WTC11 (cell line): ENCODE results near the gene ALDOC. TPM values are rescaled to one million over a fixed set of nuclear protein-coding genes. Genes with fewer than 3 reads are reported as not detected.

Experiments used
- ATAC-seq: fragments of 200-7000 bp; cut with Tn5 transposase; 2 replicates; pipeline ENCODE4 v1.10.0; 2021; ENCODE audit warnings: mild to moderate bottlenecking, moderate library complexity
- CTCF ChIA-PET: fragments of 300-600 bp; sonication (Branson Sonifier 250); formaldehyde crosslinking; loops from one replicate; lab custom pipeline; 2021; ENCODE audit warnings: antibody characterized with exemption; lab: Charles Lee
- POLR2A ChIA-PET: fragments of 350-600 bp; sonication (Branson Sonifier 250); formaldehyde crosslinking; loops from one replicate; lab custom pipeline; 2021; ENCODE audit warnings: antibody characterized with exemption; lab: Charles Lee
- DNase-seq: peaks from one replicate; pipeline ENCODE4 v3.0.0; 2021; ENCODE audit warnings: low spot score
- H3K27ac Mint-ChIP-seq: 2 replicates; pipeline ENCODE4 v1.8.0; 2021; ENCODE audit warnings: mixed read lengths
- H3K27me3 Mint-ChIP-seq: 2 replicates; pipeline ENCODE4 v1.8.0; 2021; ENCODE audit warnings: low read depth, mild to moderate bottlenecking, moderate library complexity, mixed read lengths
- H3K36me3 Mint-ChIP-seq: 2 replicates; pipeline ENCODE4 v1.8.0; 2021; ENCODE audit warnings: mixed read lengths
- H3K4me1 Mint-ChIP-seq: 2 replicates; pipeline ENCODE4 v1.8.0; 2022; ENCODE audit warnings: mixed read lengths
- H3K4me3 Mint-ChIP-seq: 2 replicates; pipeline ENCODE4 v1.8.0; 2021; ENCODE audit warnings: mild to moderate bottlenecking, moderate library complexity, mixed read lengths
- H3K9me3 Mint-ChIP-seq: 2 replicates; pipeline ENCODE4 v1.8.0; 2021; ENCODE audit warnings: mixed read lengths
- EMX1 ChIP-seq: fragments of 250-450 bp; sonication (Bioruptor Pico); IDR thresholded peaks from 2 replicates; pipeline ENCODE4 v1.8.0; 2021; ENCODE audit warnings: mild to moderate bottlenecking
- ETV6 ChIP-seq: sonication (generic); formaldehyde crosslinking; IDR thresholded peaks from 2 replicates; pipeline ENCODE4 v1.8.1; 2022; ENCODE audit warnings: mild to moderate bottlenecking, missing genetic modification reagents
- FOXP1 ChIP-seq: sonication (generic); formaldehyde crosslinking; IDR thresholded peaks from 2 replicates; pipeline ENCODE4 v1.8.0; 2022; ENCODE audit warnings: missing genetic modification reagents, mild to moderate bottlenecking, moderate library complexity, borderline replicate concordance
- GRHL2 ChIP-seq: fragments of 250-450 bp; sonication (Bioruptor Pico); IDR thresholded peaks from 2 replicates; pipeline ENCODE4 v1.8.0; 2022; ENCODE audit warnings: mild to moderate bottlenecking, moderate library complexity; ENCODE audit not compliant: insufficient replicate concordance, severe bottlenecking
- IRF2 ChIP-seq: sonication (generic); formaldehyde crosslinking; IDR thresholded peaks from 2 replicates; pipeline ENCODE4 v1.8.0; 2022; ENCODE audit warnings: low read depth, missing genetic modification reagents, borderline replicate concordance
- JUN ChIP-seq: sonication (generic); formaldehyde crosslinking; IDR thresholded peaks from 2 replicates; pipeline ENCODE4 v1.8.0; 2023; ENCODE audit warnings: mild to moderate bottlenecking, missing genetic modification reagents
- MYBL2 ChIP-seq: sonication (generic); formaldehyde crosslinking; IDR thresholded peaks from 2 replicates; pipeline ENCODE4 v1.8.1; 2023; ENCODE audit warnings: mild to moderate bottlenecking, moderate library complexity, missing genetic modification reagents
- NFYB ChIP-seq: sonication (generic); formaldehyde crosslinking; conservative IDR thresholded peaks from 2 replicates; pipeline ENCODE4 v1.8.0; 2022; ENCODE audit warnings: low read depth, missing genetic modification reagents
- NR3C1 ChIP-seq: sonication (generic); formaldehyde crosslinking; conservative IDR thresholded peaks from 2 replicates; pipeline ENCODE4 v1.8.1; 2023; ENCODE audit warnings: low read depth, mild to moderate bottlenecking, missing genetic modification reagents
- RORB ChIP-seq: fragments of 250-450 bp; sonication (Bioruptor Pico); IDR thresholded peaks from 2 replicates; pipeline ENCODE4 v1.9.0; 2021; ENCODE audit warnings: mild to moderate bottlenecking
- TEAD1 ChIP-seq: sonication (generic); formaldehyde crosslinking; IDR thresholded peaks from 2 replicates; pipeline ENCODE4 v1.8.0; 2022; ENCODE audit warnings: mild to moderate bottlenecking, missing genetic modification reagents
- TEAD4 ChIP-seq: sonication (generic); formaldehyde crosslinking; IDR thresholded peaks from 2 replicates; pipeline ENCODE4 v1.8.0; 2022; ENCODE audit warnings: mild to moderate bottlenecking, missing genetic modification reagents
- ZBTB21 ChIP-seq: sonication (generic); formaldehyde crosslinking; IDR thresholded peaks from 2 replicates; pipeline ENCODE4 v1.8.1; 2023; ENCODE audit warnings: mild to moderate bottlenecking, missing genetic modification reagents, borderline replicate concordance
- ZNF396 ChIP-seq: fragments of 250-450 bp; sonication (Bioruptor Pico); IDR thresholded peaks from 2 replicates; pipeline ENCODE4 v1.8.0; 2021; ENCODE audit warnings: mild to moderate bottlenecking, moderate library complexity, borderline replicate concordance
- total RNA-seq: library from RNA; stranded (reverse); gene quantifications from 3 replicates; pipeline ENCODE4 v1.2.3, GENCODE V29; 2021
- TF ChIP-seq, protein P1 (sequence below): sonication (generic); formaldehyde crosslinking; IDR thresholded peaks from 2 replicates; pipeline ENCODE4 v1.8.1; 2023; ENCODE audit warnings: mild to moderate bottlenecking, missing genetic modification reagents
- TF ChIP-seq, protein P2 (sequence below): sonication (generic); formaldehyde crosslinking; IDR thresholded peaks from 2 replicates; pipeline ENCODE4 v1.8.1; 2022; ENCODE audit warnings: missing genetic modification reagents, borderline replicate concordance
- TF ChIP-seq, protein P3 (sequence below): fragments of 250-450 bp; sonication (Bioruptor Pico); IDR thresholded peaks from 2 replicates; pipeline ENCODE4 v2.1.2; 2022; ENCODE audit warnings: mild to moderate bottlenecking, moderate library complexity
- TF ChIP-seq, protein P4 (sequence below): sonication (generic); formaldehyde crosslinking; IDR thresholded peaks from 2 replicates; pipeline ENCODE4 v1.8.0; 2022; ENCODE audit warnings: mild to moderate bottlenecking, missing genetic modification reagents
- TF ChIP-seq, protein P5 (sequence below): sonication (generic); formaldehyde crosslinking; IDR thresholded peaks from 2 replicates; pipeline ENCODE4 v1.8.1; 2022; ENCODE audit warnings: mild to moderate bottlenecking, moderate library complexity, missing genetic modification reagents
- TF ChIP-seq, protein P6 (sequence below): fragments of 250-450 bp; sonication (Bioruptor Pico); IDR thresholded peaks from 2 replicates; pipeline ENCODE4 v1.9.0; 2021; ENCODE audit warnings: mild to moderate bottlenecking, borderline replicate concordance

The ALDOC gene
- total RNA-seq, 1 experiment from 2014 or later = 73.5 TPM

DNA sequence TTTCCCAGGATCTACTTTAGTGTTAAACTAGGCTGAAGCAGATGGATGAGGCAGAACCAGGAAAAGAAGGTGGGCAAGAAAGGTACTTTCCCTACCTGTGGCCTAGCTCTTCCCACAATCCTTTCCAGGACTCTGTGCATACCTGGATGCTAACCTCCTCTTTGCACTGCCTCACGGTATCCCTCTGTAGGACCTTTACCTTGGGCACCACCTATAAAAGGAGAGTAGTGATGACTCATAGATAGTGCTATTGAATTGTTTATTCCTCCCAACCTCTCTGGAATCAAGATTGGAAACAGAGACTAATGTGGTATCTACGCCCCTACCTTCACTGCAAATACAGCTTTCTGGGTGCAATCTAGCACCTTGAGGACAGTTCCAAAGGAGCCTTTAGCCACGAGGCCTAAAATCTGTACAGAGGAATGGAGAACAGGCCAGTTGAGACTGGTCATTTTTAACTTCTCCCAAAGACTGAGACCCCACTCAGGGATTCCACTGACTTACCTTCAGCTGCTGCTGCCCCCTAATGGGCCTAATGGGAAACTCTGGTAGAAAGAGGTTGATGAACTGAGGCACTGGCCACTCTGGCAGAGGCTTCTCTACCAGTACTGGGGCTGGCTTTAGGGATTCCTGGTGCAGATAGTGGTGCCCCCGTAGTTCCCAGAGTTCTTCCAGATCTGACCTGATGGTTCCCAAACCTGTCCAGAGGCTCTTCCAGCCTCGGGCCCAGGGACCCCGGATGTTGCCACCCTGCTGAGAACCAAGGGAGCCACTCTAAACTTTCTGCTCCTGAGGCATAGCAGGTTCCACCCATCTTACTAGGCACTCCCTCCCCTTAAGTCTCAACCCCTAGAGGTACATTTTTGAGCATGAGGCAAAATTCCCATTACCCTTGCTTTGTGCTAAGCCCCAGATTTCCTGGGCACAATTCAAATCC is 36.5 kb upstream of the ALDOC start:
- ChIA-PET CTCF (interaction anchor here (0.5 to 1.8 kb wide), 10 partner anchors 12 to 197 kb away, joined by 3 to 12 read pairs (median 3); partner anchors contain the start of genes BLTP2 and PIGS), POLR2A (interaction anchor here (1.0 kb wide), 1 partner anchor 98 kb away, joined by 3 read pairs; no protein-coding TSS in a partner anchor)
- no peak for TF ChIP-seq EMX1 (CRISPR knock-in tag)
- TF ChIP-seq, protein P1, sequence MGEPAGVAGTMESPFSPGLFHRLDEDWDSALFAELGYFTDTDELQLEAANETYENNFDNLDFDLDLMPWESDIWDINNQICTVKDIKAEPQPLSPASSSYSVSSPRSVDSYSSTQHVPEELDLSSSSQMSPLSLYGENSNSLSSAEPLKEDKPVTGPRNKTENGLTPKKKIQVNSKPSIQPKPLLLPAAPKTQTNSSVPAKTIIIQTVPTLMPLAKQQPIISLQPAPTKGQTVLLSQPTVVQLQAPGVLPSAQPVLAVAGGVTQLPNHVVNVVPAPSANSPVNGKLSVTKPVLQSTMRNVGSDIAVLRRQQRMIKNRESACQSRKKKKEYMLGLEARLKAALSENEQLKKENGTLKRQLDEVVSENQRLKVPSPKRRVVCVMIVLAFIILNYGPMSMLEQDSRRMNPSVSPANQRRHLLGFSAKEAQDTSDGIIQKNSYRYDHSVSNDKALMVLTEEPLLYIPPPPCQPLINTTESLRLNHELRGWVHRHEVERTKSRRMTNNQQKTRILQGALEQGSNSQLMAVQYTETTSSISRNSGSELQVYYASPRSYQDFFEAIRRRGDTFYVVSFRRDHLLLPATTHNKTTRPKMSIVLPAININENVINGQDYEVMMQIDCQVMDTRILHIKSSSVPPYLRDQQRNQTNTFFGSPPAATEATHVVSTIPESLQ (CRISPR knock-in tag) = no peak
- no peak for TF ChIP-seq TEAD1 (CRISPR knock-in tag)
- TF ChIP-seq, protein P2, sequence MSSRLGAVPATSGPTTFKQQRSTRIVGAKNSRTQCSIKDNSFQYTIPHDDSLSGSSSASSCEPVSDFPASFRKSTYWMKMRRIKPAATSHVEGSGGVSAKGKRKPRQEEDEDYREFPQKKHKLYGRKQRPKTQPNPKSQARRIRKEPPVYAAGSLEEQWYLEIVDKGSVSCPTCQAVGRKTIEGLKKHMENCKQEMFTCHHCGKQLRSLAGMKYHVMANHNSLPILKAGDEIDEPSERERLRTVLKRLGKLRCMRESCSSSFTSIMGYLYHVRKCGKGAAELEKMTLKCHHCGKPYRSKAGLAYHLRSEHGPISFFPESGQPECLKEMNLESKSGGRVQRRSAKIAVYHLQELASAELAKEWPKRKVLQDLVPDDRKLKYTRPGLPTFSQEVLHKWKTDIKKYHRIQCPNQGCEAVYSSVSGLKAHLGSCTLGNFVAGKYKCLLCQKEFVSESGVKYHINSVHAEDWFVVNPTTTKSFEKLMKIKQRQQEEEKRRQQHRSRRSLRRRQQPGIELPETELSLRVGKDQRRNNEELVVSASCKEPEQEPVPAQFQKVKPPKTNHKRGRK = no peak
- Mint-ChIP-seq H3K27ac (no peak overlapping the region), H3K36me3 (peaks cover 70% of the 10 kb centered on the region), H3K4me3 (no peak overlapping the region), H3K9me3 (no peaks in the 10 kb centered on the region), H3K4me1 (no peaks in the 10 kb centered on the region), H3K27me3 (no peaks in the 10 kb centered on the region)
- ATAC-seq = peak; percentile 89
- DNase-seq = peak; percentile 62

DNA sequence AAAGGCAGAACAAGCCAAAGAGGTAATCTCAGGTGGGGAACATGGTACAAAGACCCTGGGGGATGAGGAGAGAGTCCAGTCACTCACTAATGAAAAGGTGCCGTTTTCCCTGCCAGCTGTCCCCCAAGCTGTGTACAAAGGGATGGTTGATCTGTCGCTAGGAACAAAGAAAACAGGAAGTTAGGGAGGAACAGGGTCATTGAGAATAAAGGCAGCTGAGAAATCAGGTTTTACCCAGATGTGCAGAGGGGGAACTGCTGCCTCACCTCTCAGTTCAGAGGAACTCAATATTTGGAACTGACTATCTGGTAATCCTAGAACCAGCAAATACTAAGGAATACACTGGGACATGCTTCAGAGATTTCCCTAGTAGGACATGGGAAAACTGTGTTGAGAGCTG is 35.8 kb upstream of the ALDOC start:
- TF ChIP-seq NR3C1 (CRISPR knock-in tag) (no peak), IRF2 (CRISPR knock-in tag) (no peak), FOXP1 (CRISPR knock-in tag) (no peak), ZNF396 (CRISPR knock-in tag) (no peak), JUN (CRISPR knock-in tag) (no peak), ETV6 (CRISPR knock-in tag) (no peak), NFYB (CRISPR knock-in tag) (no peak), TEAD4 (CRISPR knock-in tag) (no peak), GRHL2 (CRISPR knock-in tag) (no peak)
- TF ChIP-seq, protein P3, sequence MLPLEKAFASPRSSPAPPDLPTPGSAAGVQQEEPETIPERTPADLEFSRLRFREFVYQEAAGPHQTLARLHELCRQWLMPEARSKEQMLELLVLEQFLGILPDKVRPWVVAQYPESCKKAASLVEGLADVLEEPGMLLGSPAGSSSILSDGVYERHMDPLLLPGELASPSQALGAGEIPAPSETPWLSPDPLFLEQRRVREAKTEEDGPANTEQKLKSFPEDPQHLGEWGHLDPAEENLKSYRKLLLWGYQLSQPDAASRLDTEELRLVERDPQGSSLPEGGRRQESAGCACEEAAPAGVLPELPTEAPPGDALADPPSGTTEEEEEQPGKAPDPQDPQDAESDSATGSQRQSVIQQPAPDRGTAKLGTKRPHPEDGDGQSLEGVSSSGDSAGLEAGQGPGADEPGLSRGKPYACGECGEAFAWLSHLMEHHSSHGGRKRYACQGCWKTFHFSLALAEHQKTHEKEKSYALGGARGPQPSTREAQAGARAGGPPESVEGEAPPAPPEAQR (CRISPR knock-in tag) = no peak
- TF ChIP-seq, protein P4, sequence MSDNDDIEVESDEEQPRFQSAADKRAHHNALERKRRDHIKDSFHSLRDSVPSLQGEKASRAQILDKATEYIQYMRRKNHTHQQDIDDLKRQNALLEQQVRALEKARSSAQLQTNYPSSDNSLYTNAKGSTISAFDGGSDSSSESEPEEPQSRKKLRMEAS (CRISPR knock-in tag) = no peak
- DNase-seq = no peak
- no peak overlapping the region for H3K4me3 Mint-ChIP-seq
- no peak overlapping the region; the same call in none of the 2 replicates for H3K27ac Mint-ChIP-seq
- CTCF ChIA-PET = interaction anchor here (0.9 to 1.8 kb wide), 7 partner anchors 11 to 196 kb away, joined by 3 to 12 read pairs (median 3); partner anchors contain the start of genes BLTP2 and PIGS
- no peak for ATAC-seq
- no peaks in the 10 kb centered on the region for H3K9me3 Mint-ChIP-seq
- peaks cover 66% of the 10 kb centered on the region for H3K36me3 Mint-ChIP-seq
- POLR2A ChIA-PET = no interaction called here
- no peaks in the 10 kb centered on the region for H3K4me1 Mint-ChIP-seq
- H3K27me3 Mint-ChIP-seq = no peaks in the 10 kb centered on the region

DNA sequence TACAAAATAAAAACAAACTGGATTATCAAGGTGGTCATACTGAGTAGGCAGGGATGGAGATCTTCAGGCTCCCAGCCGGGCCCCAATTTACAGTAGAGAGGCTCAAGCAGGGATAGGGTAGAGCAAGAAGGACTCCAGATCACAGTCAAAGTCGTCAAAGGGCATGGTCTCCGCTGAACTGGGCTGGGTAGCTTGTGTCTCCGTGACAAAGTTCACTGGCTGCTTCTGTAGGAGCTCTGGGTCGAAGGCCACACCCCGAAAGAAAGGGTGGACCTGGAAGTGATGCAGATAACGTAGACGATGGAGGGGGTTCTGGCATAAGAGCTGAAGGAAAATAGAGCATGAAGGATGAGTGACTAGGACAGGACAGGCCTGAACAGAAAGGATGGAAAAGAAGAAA is 33.7 kb upstream of the ALDOC start:
- ChIA-PET POLR2A (interaction anchor here (0.9 kb wide), 1 partner anchor 11 kb away, joined by 3 read pairs; no protein-coding TSS in a partner anchor), CTCF (no interaction called here)
- Mint-ChIP-seq H3K4me3 (no peak overlapping the region), H3K36me3 (peaks cover 56% of the 10 kb centered on the region), H3K9me3 (no peaks in the 10 kb centered on the region), H3K4me1 (no peaks in the 10 kb centered on the region), H3K27ac (no peak overlapping the region), H3K27me3 (no peaks in the 10 kb centered on the region)
- ATAC-seq (no peak), DNase-seq (no peak)
- TF ChIP-seq TEAD1 (CRISPR knock-in tag) (no peak), ZBTB21 (CRISPR knock-in tag) (no peak), MYBL2 (CRISPR knock-in tag) (no peak), RORB (no peak), EMX1 (CRISPR knock-in tag) (no peak)
- TF ChIP-seq, protein P5, sequence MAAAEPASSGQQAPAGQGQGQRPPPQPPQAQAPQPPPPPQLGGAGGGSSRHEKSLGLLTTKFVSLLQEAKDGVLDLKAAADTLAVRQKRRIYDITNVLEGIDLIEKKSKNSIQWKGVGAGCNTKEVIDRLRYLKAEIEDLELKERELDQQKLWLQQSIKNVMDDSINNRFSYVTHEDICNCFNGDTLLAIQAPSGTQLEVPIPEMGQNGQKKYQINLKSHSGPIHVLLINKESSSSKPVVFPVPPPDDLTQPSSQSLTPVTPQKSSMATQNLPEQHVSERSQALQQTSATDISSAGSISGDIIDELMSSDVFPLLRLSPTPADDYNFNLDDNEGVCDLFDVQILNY (CRISPR knock-in tag) = no peak
- TF ChIP-seq, protein P6, sequence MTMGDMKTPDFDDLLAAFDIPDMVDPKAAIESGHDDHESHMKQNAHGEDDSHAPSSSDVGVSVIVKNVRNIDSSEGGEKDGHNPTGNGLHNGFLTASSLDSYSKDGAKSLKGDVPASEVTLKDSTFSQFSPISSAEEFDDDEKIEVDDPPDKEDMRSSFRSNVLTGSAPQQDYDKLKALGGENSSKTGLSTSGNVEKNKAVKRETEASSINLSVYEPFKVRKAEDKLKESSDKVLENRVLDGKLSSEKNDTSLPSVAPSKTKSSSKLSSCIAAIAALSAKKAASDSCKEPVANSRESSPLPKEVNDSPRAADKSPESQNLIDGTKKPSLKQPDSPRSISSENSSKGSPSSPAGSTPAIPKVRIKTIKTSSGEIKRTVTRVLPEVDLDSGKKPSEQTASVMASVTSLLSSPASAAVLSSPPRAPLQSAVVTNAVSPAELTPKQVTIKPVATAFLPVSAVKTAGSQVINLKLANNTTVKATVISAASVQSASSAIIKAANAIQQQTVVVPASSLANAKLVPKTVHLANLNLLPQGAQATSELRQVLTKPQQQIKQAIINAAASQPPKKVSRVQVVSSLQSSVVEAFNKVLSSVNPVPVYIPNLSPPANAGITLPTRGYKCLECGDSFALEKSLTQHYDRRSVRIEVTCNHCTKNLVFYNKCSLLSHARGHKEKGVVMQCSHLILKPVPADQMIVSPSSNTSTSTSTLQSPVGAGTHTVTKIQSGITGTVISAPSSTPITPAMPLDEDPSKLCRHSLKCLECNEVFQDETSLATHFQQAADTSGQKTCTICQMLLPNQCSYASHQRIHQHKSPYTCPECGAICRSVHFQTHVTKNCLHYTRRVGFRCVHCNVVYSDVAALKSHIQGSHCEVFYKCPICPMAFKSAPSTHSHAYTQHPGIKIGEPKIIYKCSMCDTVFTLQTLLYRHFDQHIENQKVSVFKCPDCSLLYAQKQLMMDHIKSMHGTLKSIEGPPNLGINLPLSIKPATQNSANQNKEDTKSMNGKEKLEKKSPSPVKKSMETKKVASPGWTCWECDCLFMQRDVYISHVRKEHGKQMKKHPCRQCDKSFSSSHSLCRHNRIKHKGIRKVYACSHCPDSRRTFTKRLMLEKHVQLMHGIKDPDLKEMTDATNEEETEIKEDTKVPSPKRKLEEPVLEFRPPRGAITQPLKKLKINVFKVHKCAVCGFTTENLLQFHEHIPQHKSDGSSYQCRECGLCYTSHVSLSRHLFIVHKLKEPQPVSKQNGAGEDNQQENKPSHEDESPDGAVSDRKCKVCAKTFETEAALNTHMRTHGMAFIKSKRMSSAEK (CRISPR knock-in tag) = no peak
